Endothelial cell of umbilical vein (primary cell): ENCODE measurements around the gene XRN1. TPM values are rescaled to one million over a fixed set of nuclear protein-coding genes. Genes with fewer than 3 reads are reported as not detected.

Experiments used
- BruUV-seq: library from RNA; stranded (reverse); fragments of 400-500 nt; replicated peaks from 2 replicates; lab custom pipeline; 2021; lab: Mats Ljungman, UMichigan
- CTCF ChIA-PET: fragments of 300-600, 350-600 bp; sonication (Branson Sonifier 250); formaldehyde crosslinking; loops from one replicate; lab custom pipeline; 2021; ENCODE audit warnings: antibody characterized with exemption, inconsistent platforms; lab: Charles Lee
- POLR2A ChIA-PET: fragments of 300-600, 350-600 bp; sonication (Branson Sonifier 250); formaldehyde crosslinking; loops from one replicate; lab custom pipeline; 2021; ENCODE audit warnings: antibody characterized with exemption, inconsistent platforms; lab: Charles Lee
- DNase-seq: peaks from one replicate; pipeline ENCODE4 v3.0.0-alpha.2; 2011; ENCODE audit warnings: low read depth, low spot score
- FAIRE-seq: peaks from 2 replicates; lab custom pipeline; 2011; peaks lifted over from hg19 to GRCh38; lab: Jason Lieb, UNC
- H2AFZ ChIP-seq: 2 replicates; pipeline ENCODE4 v1.6.0; 2012; ENCODE audit warnings: low read depth, low read length, control low read depth, inconsistent platforms
- H3K27ac ChIP-seq: 2 replicates; pipeline ENCODE4 v1.5.1; 2011; ENCODE audit warnings: low read depth, mild to moderate bottlenecking, control low read depth, low read length, moderate library complexity; ENCODE audit not compliant: insufficient read depth
- H3K27me3 ChIP-seq, 2 experiments: 2 replicates each; pipeline versions ENCODE4 v1.6.0 to v1.6.1; 2011; ENCODE audit warnings: low read length in 2 of 2, mixed read lengths in 1 of 2; ENCODE audit not compliant: control insufficient read depth in 2 of 2, insufficient read depth in 2 of 2
- H3K36me3 ChIP-seq, 2 experiments: 2 replicates in 1 of 2; 3 replicates in 1 of 2; pipeline ENCODE4 v1.5.1; 2011; ENCODE audit warnings: low read length in 2 of 2, mild to moderate bottlenecking in 1 of 2, moderate library complexity in 1 of 2; ENCODE audit not compliant: control insufficient read depth in 2 of 2, insufficient read depth in 2 of 2; ENCODE audit errors: extremely low read depth in 1 of 2
- H3K4me1 ChIP-seq: 3 replicates; pipeline ENCODE4 v1.5.1; 2011; ENCODE audit warnings: mild to moderate bottlenecking, low read length; ENCODE audit not compliant: control insufficient read depth, insufficient read depth; ENCODE audit errors: extremely low read depth
- H3K4me2 ChIP-seq: 2 replicates; pipeline ENCODE4 v1.6.1; 2011; ENCODE audit warnings: low read length, control low read depth, mixed read lengths; ENCODE audit not compliant: insufficient read depth
- H3K4me3 ChIP-seq, 3 experiments: fragments of 200-600 bp in 1 of 3; sonication (generic), shearing (Covaris generic) in 1 of 3; replicated peaks in 1 of 3; 2 replicates each; pipeline ENCODE4 v1.5.1; 2011 to 2016; ENCODE audit warnings: control low read depth in 3 of 3, low read length in 3 of 3, mild to moderate bottlenecking in 2 of 3, inconsistent platforms in 1 of 3, low read depth in 1 of 3, moderate library complexity in 1 of 3; ENCODE audit not compliant: insufficient read depth in 1 of 3
- H3K79me2 ChIP-seq: 2 replicates; pipeline ENCODE4 v1.6.0; 2012; ENCODE audit warnings: low read length, inconsistent platforms; ENCODE audit not compliant: control insufficient read depth, insufficient read depth
- H3K9ac ChIP-seq: replicated peaks from 2 replicates; pipeline ENCODE3; 2011; ENCODE audit warnings: low read length, control low read depth; ENCODE audit not compliant: insufficient read depth; ENCODE audit errors: extremely low read depth
- H3K9me1 ChIP-seq: replicated peaks from 3 replicates; pipeline ENCODE4 v1.6.0; 2011; ENCODE audit warnings: mild to moderate bottlenecking, low read length; ENCODE audit not compliant: control insufficient read depth, insufficient read depth; ENCODE audit errors: extremely low read depth
- H3K9me3 ChIP-seq: replicated peaks from 2 replicates; pipeline ENCODE4 v1.5.1; 2012; ENCODE audit warnings: low read length, inconsistent platforms; ENCODE audit not compliant: control insufficient read depth, insufficient read depth
- H4K20me1 ChIP-seq: replicated peaks from 2 replicates; pipeline ENCODE3; 2011; ENCODE audit warnings: mild to moderate bottlenecking, low read length; ENCODE audit not compliant: control insufficient read depth, insufficient read depth; ENCODE audit errors: extremely low read depth
- EZH2 ChIP-seq: IDR thresholded peaks from 2 replicates; pipeline ENCODE4 v1.6.1; 2012; ENCODE audit warnings: borderline replicate concordance, low read depth, mild to moderate bottlenecking, moderate library complexity, low read length, inconsistent platforms; ENCODE audit not compliant: severe bottlenecking
- FOS ChIP-seq: IDR thresholded peaks from 2 replicates; pipeline ENCODE4 v1.6.1; 2011; ENCODE audit warnings: mild to moderate bottlenecking, low read length, moderate library complexity, borderline replicate concordance; ENCODE audit not compliant: insufficient read depth
- GATA2 ChIP-seq: IDR thresholded peaks from 2 replicates; pipeline ENCODE4 v1.7.0; 2011; ENCODE audit warnings: low read depth, mild to moderate bottlenecking, moderate library complexity, mixed read lengths, low read length; ENCODE audit not compliant: insufficient read length, insufficient read depth
- JUN ChIP-seq: IDR thresholded peaks from 2 replicates; pipeline ENCODE4 v1.6.1; 2011; ENCODE audit warnings: borderline replicate concordance, low read depth; ENCODE audit not compliant: insufficient read length, insufficient read depth
- MAX ChIP-seq: IDR thresholded peaks from 2 replicates; pipeline ENCODE4 v1.6.1; 2011; ENCODE audit not compliant: insufficient read depth, insufficient read length
- MYC ChIP-seq: IDR thresholded peaks from one replicate; pipeline ENCODE4 v1.6.1; 2011; ENCODE audit warnings: mild to moderate bottlenecking, low read depth, low read length
- POLR2A ChIP-seq: IDR thresholded peaks from 2 replicates; pipeline ENCODE4 v1.6.1; 2012; ENCODE audit warnings: low read depth, mild to moderate bottlenecking, control low read depth, low read length
- POLR2AphosphoS5 ChIP-seq: IDR thresholded peaks from 2 replicates; pipeline ENCODE4 v1.6.1; 2012; ENCODE audit warnings: low read depth, mild to moderate bottlenecking, control low read depth, low read length, moderate library complexity; ENCODE audit not compliant: insufficient read depth
- dilution Hi-C: fragments of 300-500 bp; cut with MboI; formaldehyde crosslinking; loops from one replicate; pipeline ENCODE4 v1.15.0; 2019; ENCODE audit warnings: low sequenced_read_pairs; ENCODE audit not compliant: extremely low pct_ligation_motif_present
- intact Hi-C: fragments of 100-400 bp; cut with micrococcal nuclease; formaldehyde crosslinking; loops from one replicate; pipeline ENCODE4 v1.10.0; 2022
- polyA plus RNA-seq, 4 experiments: library from polyadenylated mRNA; depleted of rRNA in 3 of 4; stranded (reverse) in 3 of 4; unstranded in 1 of 4; fragments of >200 nt; gene quantifications; 2 replicates each; pipeline versions ENCODE4 v1.2.1 to v1.2.3, GENCODE V29; 2011 to 2012; ENCODE audit warnings: missing spikeins in 1 of 4
- total RNA-seq: library from RNA; stranded (reverse); gene quantifications from 2 replicates; pipeline ENCODE4 v1.2.3, GENCODE V29; 2021
- TF ChIP-seq, protein P1 (sequence below), 2 donors: IDR thresholded peaks; 1 replicate in 1 of 2; 2 replicates in 1 of 2; pipeline ENCODE4 v1.5.1; 2011; ENCODE audit warnings: low read length in 2 of 2, mild to moderate bottlenecking in 2 of 2, moderate library complexity in 2 of 2, control low read depth in 1 of 2, inconsistent platforms in 1 of 2, low read depth in 1 of 2; ENCODE audit not compliant: insufficient read depth in 1 of 2; ENCODE audit errors: extremely low read depth in 1 of 2

The XRN1 gene
- total and polyA plus RNA-seq, 2 donors (not counting 3 experiments of a cell fraction or from before 2014, with no cell fraction given) = 4.4 to 40.0 TPM

DNA sequence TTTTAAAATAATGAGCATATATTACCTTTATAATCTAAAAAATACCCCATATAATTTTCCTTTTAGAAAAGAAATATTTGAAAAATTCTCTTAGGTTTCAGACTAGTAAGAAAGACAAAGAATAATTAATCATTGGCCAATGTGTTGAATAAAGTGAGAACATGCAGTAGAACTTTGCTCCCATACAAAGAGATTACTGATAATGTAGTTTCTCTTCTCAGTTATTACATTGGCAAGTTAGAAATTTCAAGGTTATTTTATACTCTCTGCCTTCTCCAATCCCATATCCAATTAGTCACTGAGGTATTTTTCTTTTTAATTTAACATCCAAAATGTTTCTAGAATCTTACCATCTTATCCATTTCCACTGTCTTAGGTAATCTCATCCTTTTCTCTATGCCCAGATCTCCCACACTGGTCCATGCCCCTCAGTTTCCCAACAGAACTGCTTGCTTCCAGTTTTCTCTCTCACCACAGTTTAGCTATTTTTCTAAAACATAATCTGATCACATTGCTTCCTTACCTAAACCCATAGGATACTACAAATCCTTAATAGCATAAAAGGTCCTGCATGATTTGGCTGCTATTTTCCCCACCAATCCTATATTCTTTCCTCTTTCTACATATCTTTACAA, 10.8 kb downstream of the XRN1 start:
- Histone ChIP-seq H3K27ac (no peak overlapping the region), H3K79me2 (peaks cover 29% of the 10 kb centered on the region), H3K9me1 (no peaks in the 10 kb centered on the region), H3K9me3 (no peaks in the 10 kb centered on the region), H3K9ac (no peak overlapping the region), H3K36me3 (no peaks in the 10 kb centered on the region), H3K4me1 (peaks cover 5% of the 10 kb centered on the region), H4K20me1 (no peaks in the 10 kb centered on the region), H3K4me2 (no peak overlapping the region), H3K27me3 (no peaks in the 10 kb centered on the region), H2AFZ (no peak overlapping the region), H3K4me3 (no peak overlapping the region)
- FAIRE-seq = no peak
- BruUV-seq = no TSS peak
- dilution Hi-C loops = no loop called here
- TF ChIP-seq MAX (no peak), MYC (no peak), GATA2 (no peak), POLR2A (no peak), POLR2AphosphoS5 (no peak), EZH2 (no peak), JUN (no peak), FOS (no peak)
- TF ChIP-seq, protein P1, sequence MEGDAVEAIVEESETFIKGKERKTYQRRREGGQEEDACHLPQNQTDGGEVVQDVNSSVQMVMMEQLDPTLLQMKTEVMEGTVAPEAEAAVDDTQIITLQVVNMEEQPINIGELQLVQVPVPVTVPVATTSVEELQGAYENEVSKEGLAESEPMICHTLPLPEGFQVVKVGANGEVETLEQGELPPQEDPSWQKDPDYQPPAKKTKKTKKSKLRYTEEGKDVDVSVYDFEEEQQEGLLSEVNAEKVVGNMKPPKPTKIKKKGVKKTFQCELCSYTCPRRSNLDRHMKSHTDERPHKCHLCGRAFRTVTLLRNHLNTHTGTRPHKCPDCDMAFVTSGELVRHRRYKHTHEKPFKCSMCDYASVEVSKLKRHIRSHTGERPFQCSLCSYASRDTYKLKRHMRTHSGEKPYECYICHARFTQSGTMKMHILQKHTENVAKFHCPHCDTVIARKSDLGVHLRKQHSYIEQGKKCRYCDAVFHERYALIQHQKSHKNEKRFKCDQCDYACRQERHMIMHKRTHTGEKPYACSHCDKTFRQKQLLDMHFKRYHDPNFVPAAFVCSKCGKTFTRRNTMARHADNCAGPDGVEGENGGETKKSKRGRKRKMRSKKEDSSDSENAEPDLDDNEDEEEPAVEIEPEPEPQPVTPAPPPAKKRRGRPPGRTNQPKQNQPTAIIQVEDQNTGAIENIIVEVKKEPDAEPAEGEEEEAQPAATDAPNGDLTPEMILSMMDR (IDR thresholded peaks at IDR 0.05; ENCODE audit: extremely low read depth in 1 of 2, insufficient read depth in 1 of 2, low read depth in 1 of 2, low read length in 2 of 2) = no peak
- CTCF ChIA-PET = interaction anchor here (1.0 kb wide), 1 partner anchor 9 kb away, joined by 3 read pairs; no protein-coding TSS in a partner anchor
- intact Hi-C loops = no loop called here
- POLR2A ChIA-PET = no interaction called here
- DNase-seq = no peak
